A549 (cell line): Measurements from ENCODE around the gene DRC7. TPM values are rescaled to one million over a fixed set of nuclear protein-coding genes. Genes with fewer than 3 reads are reported as not detected.

Experiments used
- ATAC-seq, 2 experiments: fragments of 200-7000 bp in 1 of 2; fragments of >200 bp in 1 of 2; cut with Nextera tagmentation in 1 of 2; cut with Tn5 transposase in 1 of 2; 3 replicates each; pipeline versions ENCODE4 v1.8.0 to v1.9.1; 2018 to 2020; ENCODE audit warnings: mild to moderate bottlenecking in 1 of 2, moderate library complexity in 1 of 2
- CTCF ChIA-PET: fragments of 300-600 bp; sonication (Branson Sonifier 250); formaldehyde crosslinking; extraction: SDS; loops from one replicate; lab custom pipeline; 2021; ENCODE audit warnings: antibody characterized with exemption, inconsistent platforms; lab: Yijun Ruan, JAX
- POLR2A ChIA-PET: fragments of 350-600 bp; formaldehyde crosslinking; extraction: SDS; loops from one replicate; lab custom pipeline; 2021; ENCODE audit warnings: antibody characterized with exemption, inconsistent platforms; lab: Yijun Ruan, JAX
- DNase-seq, 2 experiments: peaks; one replicate each; pipeline versions ENCODE4 v3.0.0 to v3.0.0-alpha.2; 2011 to 2016; ENCODE audit warnings: low read depth in 1 of 2, low spot score in 1 of 2
- FAIRE-seq: peaks from 2 replicates; lab custom pipeline; 2011; peaks lifted over from hg19 to GRCh38; lab: Jason Lieb, UNC
- H3K27ac ChIP-seq, 2 experiments: fragments of >200 bp; sonication (Bioruptor Twin); formaldehyde crosslinking; 3 replicates each; pipeline ENCODE4 v1.5.1; 2016 to 2017
- H3K4me1 ChIP-seq: fragments of >200 bp; sonication (Bioruptor Twin); formaldehyde crosslinking; 3 replicates; pipeline ENCODE4 v1.6.1; 2016
- H3K4me2 ChIP-seq: fragments of >200 bp; sonication (Bioruptor Twin); formaldehyde crosslinking; 3 replicates; pipeline ENCODE4 v1.6.1; 2016
- H3K4me3 ChIP-seq: fragments of >200 bp; sonication (Bioruptor Twin); formaldehyde crosslinking; 3 replicates; pipeline ENCODE4 v1.5.1; 2016
- H3K9me3 ChIP-seq: fragments of >200 bp; sonication (Bioruptor Twin); formaldehyde crosslinking; 3 replicates; pipeline ENCODE4 v1.6.1; 2016
- BHLHE40 ChIP-seq: IDR thresholded peaks from 2 replicates; pipeline ENCODE4 v1.6.1; 2012; ENCODE audit warnings: low read depth, low read length, inconsistent platforms
- CBX2 ChIP-seq: fragments of 200-600 bp; sonication (generic); IDR thresholded peaks from 2 replicates; pipeline ENCODE4 v1.6.1; 2016; ENCODE audit warnings: low read depth, mild to moderate bottlenecking, borderline replicate concordance
- EHF ChIP-seq: fragments of 250-450 bp; sonication (Bioruptor Pico); IDR thresholded peaks from 2 replicates; pipeline ENCODE4 v1.5.0; 2020; ENCODE audit warnings: mild to moderate bottlenecking
- EHMT2 ChIP-seq: fragments of 200-600 bp; sonication (generic); IDR thresholded peaks from 2 replicates; pipeline ENCODE4 v1.6.1; 2016; ENCODE audit warnings: antibody characterized with exemption, low read depth, mild to moderate bottlenecking, moderate library complexity
- FOSL2 ChIP-seq, 2 experiments: fragments of 450-650 bp in 1 of 2; fragments of >200 bp in 1 of 2; sonication (Bioruptor Twin) in 1 of 2; formaldehyde crosslinking; IDR thresholded peaks; 2 replicates each; pipeline versions ENCODE4 v1.5.0 to v1.6.1; 2016 to 2020; ENCODE audit warnings: mild to moderate bottlenecking in 1 of 2, moderate library complexity in 1 of 2
- JUNB ChIP-seq: fragments of >200 bp; sonication (Bioruptor Twin); formaldehyde crosslinking; IDR thresholded peaks from 2 replicates; pipeline ENCODE4 v1.6.1; 2016
- KDM1A ChIP-seq: fragments of 200-600 bp; sonication (generic); IDR thresholded peaks from 2 replicates; pipeline ENCODE4 v1.6.1; 2016; ENCODE audit warnings: low read depth, mild to moderate bottlenecking
- NFE2L2 ChIP-seq: fragments of 150-350 bp; conservative IDR thresholded peaks from 2 replicates; pipeline ENCODE4 v1.6.1; 2014; ENCODE audit warnings: low read length
- NPAS2 ChIP-seq: fragments of 250-450 bp; sonication (Bioruptor Pico); IDR thresholded peaks from 2 replicates; pipeline ENCODE4 v1.8.0; 2022; ENCODE audit warnings: mild to moderate bottlenecking, moderate library complexity, borderline replicate concordance
- NR3C1 ChIP-seq: fragments of >200 bp; sonication (Bioruptor Twin); formaldehyde crosslinking; IDR thresholded peaks from 3 replicates; pipeline ENCODE4 v1.6.1; 2017
- POLR2AphosphoS2 ChIP-seq: conservative IDR thresholded peaks from 2 replicates; pipeline ENCODE4 v1.6.1; 2012; ENCODE audit warnings: low read length, improper control_type of control experiment, inconsistent platforms
- RAD21 ChIP-seq, 2 experiments: fragments of >200 bp in 1 of 2; sonication (Bioruptor Twin) in 1 of 2; formaldehyde crosslinking in 1 of 2; IDR thresholded peaks in 1 of 2; conservative IDR thresholded peaks in 1 of 2; 2 replicates in 1 of 2; 3 replicates in 1 of 2; pipeline ENCODE4 v1.6.1; 2012 to 2018; ENCODE audit warnings: inconsistent platforms in 1 of 2
- RARB ChIP-seq: fragments of 250-450 bp; sonication (Bioruptor Pico); IDR thresholded peaks from 2 replicates; pipeline ENCODE4 v1.8.0; 2021; ENCODE audit warnings: mild to moderate bottlenecking, moderate library complexity
- RFX5 ChIP-seq: fragments of 450-650 bp; IDR thresholded peaks from 2 replicates; pipeline ENCODE4 v1.7.1; 2014; ENCODE audit warnings: antibody characterized with exemption, mild to moderate bottlenecking, moderate library complexity
- SMC3 ChIP-seq: fragments of >200 bp; sonication (Bioruptor Twin); formaldehyde crosslinking; IDR thresholded peaks from 3 replicates; pipeline ENCODE4 v1.6.1; 2018; ENCODE audit warnings: inconsistent platforms
- ZNF302 ChIP-seq: fragments of 250-450 bp; sonication (Bioruptor Pico); IDR thresholded peaks from 2 replicates; pipeline ENCODE4 v1.9.0; 2021; ENCODE audit warnings: inconsistent platforms, mild to moderate bottlenecking, moderate library complexity
- ZSCAN20 ChIP-seq: fragments of 250-450 bp; sonication (Bioruptor Pico); IDR thresholded peaks from 2 replicates; pipeline ENCODE4 v1.8.0; 2022; ENCODE audit warnings: mild to moderate bottlenecking, moderate library complexity
- WGBS: methylation state at CpG from one replicate; pipeline ENCODE4 v1.1.6; 2017; ENCODE audit errors: missing lambda C conversion rate; 5-methylcytosine and 5-hydroxymethylcytosine counted together
- polyA plus RNA-seq, 4 experiments: library from polyadenylated mRNA; depleted of rRNA in 3 of 4; stranded (reverse); fragments of >200 nt; fragmentation: RNase III in 1 of 4; extraction: RNeasy Plus Mini Kit Qiagen cat#74134 plus additional on column Dnase treatment in 1 of 4; gene quantifications; 2 replicates in 3 of 4; 3 replicates in 1 of 4; pipeline ENCODE4 v1.2.3, GENCODE V29; 2011 to 2017
- TF ChIP-seq, protein P1 (sequence below): fragments of 150-350 bp; IDR thresholded peaks from 2 replicates; pipeline ENCODE4 v1.6.1; 2014; ENCODE audit warnings: low read depth, mild to moderate bottlenecking, low read length
- TF ChIP-seq, protein P2 (sequence below): fragments of >200 bp; sonication (Bioruptor Twin); formaldehyde crosslinking; IDR thresholded peaks from 3 replicates; pipeline ENCODE4 v1.5.1; 2016
- TF ChIP-seq, protein P3 (sequence below): fragments of 250-450 bp; sonication (Bioruptor Pico); IDR thresholded peaks from 2 replicates; pipeline ENCODE4 v1.5.0; 2020; ENCODE audit warnings: low read depth, mild to moderate bottlenecking, moderate library complexity

The DRC7 gene
- polyA plus RNA-seq, 2 of the 4 experiments (the other 2 are of a cell fraction), result 0.10 to 0.28 TPM

DNA sequence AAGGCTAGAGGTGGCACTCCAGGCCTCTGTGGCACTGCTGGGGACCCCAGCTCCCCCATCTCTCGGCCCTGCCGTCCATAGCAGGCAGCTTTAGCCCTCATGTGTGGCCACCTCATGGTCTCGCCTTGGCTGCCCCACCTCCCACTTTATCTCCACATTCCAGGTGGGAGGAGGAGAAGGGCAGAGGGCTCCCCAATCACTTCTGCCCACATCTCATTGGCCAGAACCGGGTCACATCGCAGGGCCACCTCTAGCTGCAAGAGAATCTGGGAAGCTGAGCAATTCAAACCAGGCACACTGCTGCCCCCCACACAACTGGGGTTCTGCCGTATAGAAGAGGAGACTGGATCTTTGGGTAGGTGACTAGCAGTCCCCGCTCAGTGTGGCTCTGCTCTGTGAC lies 1.6 kb downstream of the DRC7 start (continued):
- TF ChIP-seq, protein P1, sequence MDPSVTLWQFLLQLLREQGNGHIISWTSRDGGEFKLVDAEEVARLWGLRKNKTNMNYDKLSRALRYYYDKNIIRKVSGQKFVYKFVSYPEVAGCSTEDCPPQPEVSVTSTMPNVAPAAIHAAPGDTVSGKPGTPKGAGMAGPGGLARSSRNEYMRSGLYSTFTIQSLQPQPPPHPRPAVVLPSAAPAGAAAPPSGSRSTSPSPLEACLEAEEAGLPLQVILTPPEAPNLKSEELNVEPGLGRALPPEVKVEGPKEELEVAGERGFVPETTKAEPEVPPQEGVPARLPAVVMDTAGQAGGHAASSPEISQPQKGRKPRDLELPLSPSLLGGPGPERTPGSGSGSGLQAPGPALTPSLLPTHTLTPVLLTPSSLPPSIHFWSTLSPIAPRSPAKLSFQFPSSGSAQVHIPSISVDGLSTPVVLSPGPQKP, result no peak
- TF ChIP-seq EHMT2 (no peak), RAD21 (conservative IDR thresholded peaks at IDR 0.05 in 1 of 2, IDR thresholded peaks at IDR 0.05 in 1 of 2) (no peak), ZSCAN20 (no peak), RFX5 (no peak), EHF (CRISPR knock-in tag) (no peak), BHLHE40 (no peak), NR3C1 (no peak)

DNA sequence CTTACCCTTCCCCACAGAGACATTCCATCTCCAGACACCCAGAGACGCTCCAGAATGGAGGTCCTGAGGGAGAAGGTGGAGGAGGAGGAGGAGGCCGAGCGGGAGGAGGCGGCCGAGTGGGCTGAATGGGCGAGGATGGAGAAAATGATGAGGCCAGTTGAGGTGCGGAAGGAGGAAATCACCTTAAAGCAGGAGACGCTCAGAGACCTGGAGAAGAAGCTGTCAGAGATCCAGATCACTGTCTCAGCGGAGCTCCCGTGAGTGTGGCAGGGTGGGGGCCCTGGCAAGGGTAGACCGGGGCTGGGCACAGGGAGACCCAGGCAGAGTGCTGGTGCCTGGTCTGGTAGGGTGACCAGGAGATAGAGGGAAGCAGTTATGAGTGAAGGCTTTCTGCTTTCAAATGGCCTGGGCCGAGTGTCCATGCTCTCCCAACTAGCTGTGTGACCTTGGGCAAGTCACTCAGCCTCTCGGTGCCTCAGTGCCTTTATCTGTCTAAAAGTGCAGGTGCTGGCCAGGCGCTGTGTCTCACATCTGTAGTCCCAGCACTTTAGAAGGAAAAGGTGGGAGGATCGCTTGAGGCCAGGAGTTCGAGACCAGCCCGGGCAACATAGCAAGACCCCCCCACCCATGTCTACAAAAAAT lies 3.4 kb downstream of the DRC7 start:
- DNase-seq, result no peak
- Histone ChIP-seq H3K27ac (no peak overlapping the region), H3K4me1 (peaks cover 5% of the 10 kb centered on the region; the same call in 1 of the 3 replicates), H3K4me3 (no peak overlapping the region), H3K4me2 (no peak overlapping the region), H3K9me3 (no peaks in the 10 kb centered on the region)
- CTCF ChIA-PET, result interaction anchor here (0.7 to 4.4 kb wide), 4 partner anchors 15 to 122 kb away, joined by 3 to 19 read pairs (median 7); no protein-coding TSS in a partner anchor
- no peak for ATAC-seq
- POLR2A ChIA-PET, result no interaction called here
- no peak for FAIRE-seq
- no peak for TF ChIP-seq NFE2L2
- no peak for TF ChIP-seq CBX2
- no peak for TF ChIP-seq SMC3
- no peak for TF ChIP-seq EHF (CRISPR knock-in tag)
- TF ChIP-seq, protein P2, sequence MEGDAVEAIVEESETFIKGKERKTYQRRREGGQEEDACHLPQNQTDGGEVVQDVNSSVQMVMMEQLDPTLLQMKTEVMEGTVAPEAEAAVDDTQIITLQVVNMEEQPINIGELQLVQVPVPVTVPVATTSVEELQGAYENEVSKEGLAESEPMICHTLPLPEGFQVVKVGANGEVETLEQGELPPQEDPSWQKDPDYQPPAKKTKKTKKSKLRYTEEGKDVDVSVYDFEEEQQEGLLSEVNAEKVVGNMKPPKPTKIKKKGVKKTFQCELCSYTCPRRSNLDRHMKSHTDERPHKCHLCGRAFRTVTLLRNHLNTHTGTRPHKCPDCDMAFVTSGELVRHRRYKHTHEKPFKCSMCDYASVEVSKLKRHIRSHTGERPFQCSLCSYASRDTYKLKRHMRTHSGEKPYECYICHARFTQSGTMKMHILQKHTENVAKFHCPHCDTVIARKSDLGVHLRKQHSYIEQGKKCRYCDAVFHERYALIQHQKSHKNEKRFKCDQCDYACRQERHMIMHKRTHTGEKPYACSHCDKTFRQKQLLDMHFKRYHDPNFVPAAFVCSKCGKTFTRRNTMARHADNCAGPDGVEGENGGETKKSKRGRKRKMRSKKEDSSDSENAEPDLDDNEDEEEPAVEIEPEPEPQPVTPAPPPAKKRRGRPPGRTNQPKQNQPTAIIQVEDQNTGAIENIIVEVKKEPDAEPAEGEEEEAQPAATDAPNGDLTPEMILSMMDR, result no peak
- no peak for TF ChIP-seq JUNB
- TF ChIP-seq, protein P3, sequence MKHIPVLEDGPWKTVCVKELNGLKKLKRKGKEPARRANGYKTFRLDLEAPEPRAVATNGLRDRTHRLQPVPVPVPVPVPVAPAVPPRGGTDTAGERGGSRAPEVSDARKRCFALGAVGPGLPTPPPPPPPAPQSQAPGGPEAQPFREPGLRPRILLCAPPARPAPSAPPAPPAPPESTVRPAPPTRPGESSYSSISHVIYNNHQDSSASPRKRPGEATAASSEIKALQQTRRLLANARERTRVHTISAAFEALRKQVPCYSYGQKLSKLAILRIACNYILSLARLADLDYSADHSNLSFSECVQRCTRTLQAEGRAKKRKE (CRISPR knock-in tag), result no peak
- TF ChIP-seq KDM1A, result no peak
- TF ChIP-seq, protein P1, result no peak
- TF ChIP-seq NPAS2 (CRISPR knock-in tag), result no peak
- no peak for TF ChIP-seq RARB (CRISPR knock-in tag)
- no peak for TF ChIP-seq FOSL2 (IDR thresholded peaks at IDR 0.05)
- no peak for TF ChIP-seq FOSL2 (CRISPR knock-in tag; IDR thresholded peaks at IDR 0.05)
- WGBS, result 88% methylated on average over 17 of the region's 17 CpGs

DNA sequence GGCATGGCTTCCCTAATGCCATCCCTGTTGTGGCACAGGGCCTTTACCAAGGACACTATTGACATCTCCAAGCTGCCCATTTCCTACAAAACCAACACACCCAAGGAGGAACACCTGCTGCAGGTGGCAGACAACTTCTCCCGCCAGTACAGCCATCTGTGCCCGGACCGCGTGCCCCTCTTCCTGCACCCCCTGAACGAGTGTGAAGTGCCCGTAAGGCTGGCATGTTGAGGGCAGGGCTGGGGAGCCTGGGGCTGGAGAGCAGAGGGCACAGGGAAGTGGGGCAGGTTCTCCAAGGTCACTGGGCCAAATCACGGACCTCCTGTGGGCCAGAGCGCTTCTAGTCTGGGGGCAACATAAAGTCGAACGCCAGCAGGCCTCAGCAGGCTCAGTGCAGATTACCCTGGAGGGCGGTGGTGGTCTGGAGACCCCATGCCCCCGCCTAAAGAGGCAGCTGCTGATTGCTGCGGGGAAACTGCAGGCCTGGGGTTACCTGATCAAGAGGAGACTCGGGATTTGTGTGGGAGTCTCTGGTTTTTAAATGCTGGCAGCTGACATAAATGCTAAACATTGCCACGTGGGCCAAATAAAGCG lies 4.3 kb downstream of the DRC7 start:
- CTCF ChIA-PET, result interaction anchor here (0.7 to 4.4 kb wide), 6 partner anchors 14 to 122 kb away, joined by 3 to 19 read pairs (median 8); no protein-coding TSS in a partner anchor
- TF ChIP-seq POLR2AphosphoS2 (no peak), ZNF302 (CRISPR knock-in tag) (no peak), FOSL2 (IDR thresholded peaks at IDR 0.05) (no peak), FOSL2 (CRISPR knock-in tag; IDR thresholded peaks at IDR 0.05) (no peak), ZSCAN20 (no peak), EHF (CRISPR knock-in tag) (no peak), BHLHE40 (no peak)
- TF ChIP-seq, all 56 proteins: peak for 0
- Histone ChIP-seq H3K4me3 (no peak overlapping the region), H3K4me2 (no peak overlapping the region), H3K27ac (no peak overlapping the region), H3K4me1 (peaks cover 10% of the 10 kb centered on the region; the same call in 2 of the 3 replicates), H3K9me3 (no peaks in the 10 kb centered on the region)
- POLR2A ChIA-PET, result no interaction called here
- no peak for FAIRE-seq
- ATAC-seq, result no peak
- DNase-seq, result no peak
- 65% methylated on average over 16 of the region's 16 CpGs for WGBS
